ENCODE results near the gene RORC.
"Not testable (repeated sequence)": the region's sequence is repeated elsewhere in the genome, so short reads cannot be mapped to it uniquely, and the experiment has no call there.

The RORC gene

GRCh38 chr1:151831605-151832004 lies at the start of gene RORC:
Gene RORC (minus strand): TSS chr1:151831802. CDS start chr1:151831764, 38 bp downstream.
- no peak for DNase-seq (ENCODE audit: low read depth, low spot score)

- DNase-seq (ENCODE audit: low read depth, low spot score), result no peak
Observed at GRCh38 chr1:151875419-151876097, 44.0 kb upstream of the RORC start.

DNA sequence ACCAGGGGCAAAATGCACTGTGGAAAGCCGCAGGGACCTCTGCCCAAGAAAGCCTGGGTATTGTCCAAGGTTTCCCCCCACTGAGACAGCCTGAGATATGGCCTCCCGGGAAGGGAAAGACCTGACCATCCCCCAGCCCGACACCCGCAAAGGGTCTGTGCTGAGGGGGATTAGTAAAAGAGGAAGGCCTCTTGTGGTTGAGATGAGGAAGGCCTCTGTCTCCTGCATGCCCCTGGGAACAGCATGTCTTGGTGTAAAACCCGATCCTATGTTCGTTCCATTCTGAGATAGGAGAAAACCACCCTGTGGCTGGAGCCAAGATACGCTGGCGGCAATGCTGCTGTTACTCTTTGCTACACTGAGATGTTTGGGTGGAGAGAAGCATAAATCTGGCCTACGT lies 41.2 kb upstream of the RORC start:
- DNase-seq (ENCODE audit: low read depth, low spot score), result not testable (repeated sequence)

- no peak for DNase-seq (ENCODE audit: low read depth, low spot score)
Observed at GRCh38 chr1:151871284-151872030, 39.9 kb upstream of the RORC start.

- DNase-seq (ENCODE audit: low read depth, low spot score), result no peak
Observed at GRCh38 chr1:151868486-151868885, 36.9 kb upstream of the RORC start.

- no peak for DNase-seq (ENCODE audit: low read depth, low spot score)
Observed at GRCh38 chr1:151867765-151868411, 36.3 kb upstream of the RORC start.

- DNase-seq (ENCODE audit: low read depth, low spot score), result no peak
Observed at GRCh38 chr1:151867321-151867720, 35.7 kb upstream of the RORC start.

- no peak for DNase-seq (ENCODE audit: low read depth, low spot score)
Observed at GRCh38 chr1:151864411-151864810, 32.8 kb upstream of the RORC start.

DNA sequence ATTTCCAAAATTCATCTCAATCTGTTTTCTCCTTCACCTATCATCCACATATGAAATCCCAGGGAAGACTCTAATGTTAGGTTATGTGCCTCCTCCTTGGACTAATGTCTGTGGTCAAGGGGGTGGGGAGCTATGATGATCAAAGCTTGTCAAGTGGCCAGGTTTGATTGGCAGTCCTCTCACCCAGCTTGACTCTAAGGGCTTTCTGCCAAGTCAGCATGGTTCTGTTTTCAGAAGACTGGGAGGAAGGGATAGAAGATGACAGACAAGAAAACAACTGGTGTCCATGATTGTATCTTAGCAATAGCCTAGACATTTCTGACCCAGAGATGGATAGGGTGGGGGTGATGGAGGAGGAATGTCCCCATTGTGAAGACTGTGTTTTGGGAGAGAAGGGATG lies 31.0 kb upstream of the RORC start:
- DNase-seq (ENCODE audit: low read depth, low spot score), result no peak

GRCh38 chr1:151860504-151861187 lies 29.0 kb upstream of the RORC start:
- DNase-seq (ENCODE audit: low read depth, low spot score), result no peak

DNA sequence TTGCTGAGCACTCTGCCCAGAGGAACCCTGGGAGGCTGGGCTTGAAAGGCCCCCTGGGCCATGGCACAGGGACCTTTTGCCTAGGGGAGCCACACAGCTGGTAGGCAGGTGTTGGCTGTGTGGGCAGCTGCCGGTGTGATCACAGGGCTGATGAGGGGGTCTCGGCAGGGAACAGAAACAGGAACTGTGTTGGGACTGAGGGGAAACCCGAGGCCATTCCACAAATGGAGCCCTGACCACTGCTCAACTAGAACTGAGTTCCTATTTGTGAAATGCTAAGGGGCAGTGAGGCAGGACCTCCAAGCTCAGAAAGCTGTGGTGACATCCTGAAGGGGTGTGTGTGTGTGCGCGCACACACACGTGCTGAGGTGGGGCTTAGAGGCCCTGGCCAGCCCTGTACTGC lies 28.3 kb upstream of the RORC start:
- DNase-seq (ENCODE audit: low read depth, low spot score), result no peak

GRCh38 chr1:151858886-151859665 lies 27.5 kb upstream of the RORC start:
- no peak for DNase-seq (ENCODE audit: low read depth, low spot score)

- DNase-seq (ENCODE audit: low read depth, low spot score), result no peak
Observed at GRCh38 chr1:151858030-151858746, 26.6 kb upstream of the RORC start.

DNA sequence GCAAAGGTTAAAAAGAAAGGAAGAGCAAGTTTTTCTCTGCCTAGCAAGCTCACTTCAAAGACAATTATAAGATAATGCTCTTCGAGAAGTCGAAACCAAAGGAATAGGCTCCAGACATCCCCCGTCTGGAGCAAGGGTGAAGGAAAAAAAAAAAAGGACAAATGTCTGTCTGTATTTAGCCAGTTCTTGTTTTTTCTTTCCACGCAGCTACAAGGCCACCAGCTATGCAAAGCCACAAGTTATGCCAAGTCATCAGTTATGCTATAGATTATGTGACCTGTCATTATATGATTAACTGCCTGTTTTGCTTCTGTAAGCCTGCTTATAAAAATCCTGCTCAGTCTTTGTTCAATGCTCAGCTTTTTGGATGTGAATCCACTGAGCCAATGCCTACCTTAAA lies 24.3 kb upstream of the RORC start:
- DNase-seq (ENCODE audit: low read depth, low spot score), result no peak

GRCh38 chr1:151855516-151855915 lies 23.9 kb upstream of the RORC start:
- DNase-seq (ENCODE audit: low read depth, low spot score), result not testable (repeated sequence)

GRCh38 chr1:151854658-151855057 lies 23.1 kb upstream of the RORC start:
- DNase-seq (ENCODE audit: low read depth, low spot score), result no peak

DNA sequence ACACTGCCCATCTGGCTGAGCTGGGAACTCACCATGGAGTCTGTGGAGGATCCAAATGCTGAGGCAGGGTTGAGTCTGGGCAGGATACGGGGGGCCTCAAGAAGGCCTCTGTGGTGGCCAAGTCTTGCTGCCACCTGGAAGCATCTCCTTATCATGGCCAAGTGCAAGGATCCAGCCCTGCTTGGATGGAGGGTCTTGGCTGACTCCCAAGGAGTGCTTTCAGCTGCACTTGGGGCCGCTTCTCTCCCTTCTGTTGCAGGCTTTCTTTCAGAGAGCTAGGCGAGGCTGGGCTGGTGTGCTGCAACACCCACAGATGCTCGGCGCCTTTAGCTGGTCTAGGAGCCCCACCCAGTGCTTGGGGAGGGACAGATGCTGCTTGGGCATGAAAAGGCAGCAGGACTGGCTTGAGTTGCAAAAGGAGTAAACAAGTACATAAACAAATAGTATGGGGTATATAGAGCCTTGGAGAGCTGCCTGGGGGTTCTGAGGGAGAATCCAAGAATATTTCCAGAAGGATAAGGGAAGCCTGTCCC lies 21.9 kb upstream of the RORC start, which contains the start of gene THEM5:
Gene THEM5 (minus strand): TSS at position 302 of the 533 bp plus-strand sequence. CDS start 147 bp downstream, at position 155.
- DNase-seq (ENCODE audit: low read depth, low spot score), result no peak

DNA sequence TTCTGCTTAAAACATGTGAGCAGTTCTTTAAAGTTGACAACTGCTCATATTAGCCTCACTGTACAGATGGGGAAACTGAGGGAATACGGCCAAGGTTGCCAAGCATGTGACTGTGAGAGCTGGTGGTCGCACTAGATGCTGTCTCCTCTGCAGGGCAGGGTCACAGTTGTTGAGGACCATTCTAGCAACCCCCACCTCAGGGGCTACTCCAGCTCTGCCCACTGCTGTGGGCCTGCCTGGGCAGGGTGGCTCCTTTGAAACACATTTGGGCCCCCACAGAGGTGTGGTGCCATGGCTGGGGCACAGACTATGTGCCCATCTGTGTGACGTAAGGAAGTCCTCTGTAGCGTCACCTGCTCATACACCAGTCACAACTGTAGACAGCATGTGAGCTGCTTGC lies 21.1 kb upstream of the RORC start:
- DNase-seq (ENCODE audit: low read depth, low spot score), result no peak

- DNase-seq (ENCODE audit: low read depth, low spot score), result no peak
Observed at GRCh38 chr1:151851886-151852285, 20.3 kb upstream of the RORC start.

- DNase-seq (ENCODE audit: low read depth, low spot score), result no peak
Observed at GRCh38 chr1:151849871-151850270, 18.3 kb upstream of the RORC start.
